GM12878 (cell line): ENCODE results near the gene SLCO2A1. TPM values are rescaled to one million over a fixed set of nuclear protein-coding genes. Genes with fewer than 3 reads are reported as not detected.

ENCODE experiments used
- ATAC-seq: fragments of 200-7000 bp; cut with Tn5 transposase; 3 replicates; pipeline ENCODE4 v1.9.1; 2020; ENCODE audit warnings: mild to moderate bottlenecking, moderate library complexity
- BruUV-seq: library from RNA; stranded (reverse); fragments of 400-500 nt; replicated peaks from 2 replicates; lab custom pipeline; 2021; lab: Mats Ljungman, UMichigan
- CTCF ChIA-PET: fragments of 300-600 bp; sonication (Branson Sonifier 250); formaldehyde crosslinking; extraction: SDS; loops from one replicate; lab custom pipeline; 2021; ENCODE audit warnings: inconsistent platforms; lab: Yijun Ruan, JAX
- POLR2A ChIA-PET: fragments of 350-600 bp; formaldehyde crosslinking; extraction: SDS; loops from one replicate; lab custom pipeline; 2021; ENCODE audit warnings: inconsistent platforms; lab: Charles Lee
- RAD21 ChIA-PET: fragments of 300-600 bp; sonication (Branson Sonifier 250); formaldehyde crosslinking; loops from one replicate; lab custom pipeline; 2023; ENCODE audit warnings: antibody characterized with exemption; ENCODE audit not compliant: unreplicated experiment; lab: Charles Lee
- SMC1A ChIA-PET: fragments of 300-600 bp; sonication (Branson Sonifier 250); formaldehyde crosslinking; loops from one replicate; lab custom pipeline; 2023; ENCODE audit not compliant: unreplicated experiment, uncharacterized antibody; lab: Charles Lee
- DNase-seq: peaks from one replicate; pipeline ENCODE4 v3.0.0-alpha.2; 2011; ENCODE audit warnings: low read depth, low spot score
- FAIRE-seq: peaks from 3 replicates; lab custom pipeline; 2011; peaks lifted over from hg19 to GRCh38; lab: Jason Lieb, UNC
- H2AFZ ChIP-seq: 2 replicates; pipeline ENCODE4 v1.6.0; 2011; ENCODE audit warnings: low read depth, low read length, control low read depth; ENCODE audit not compliant: control insufficient read depth
- H3K27ac ChIP-seq: 2 replicates; pipeline ENCODE4 v1.5.1; 2011; ENCODE audit warnings: control low read depth; ENCODE audit not compliant: control insufficient read depth, insufficient read depth
- H3K27me3 ChIP-seq, 2 experiments: replicated peaks in 1 of 2; 2 replicates each; pipeline versions ENCODE4 v1.6.0 to v1.6.1; 2011; ENCODE audit warnings: low read length in 1 of 2; ENCODE audit not compliant: control insufficient read depth in 2 of 2, insufficient read depth in 2 of 2
- H3K36me3 ChIP-seq, 2 experiments: 2 replicates each; pipeline ENCODE4 v1.5.1; 2011; ENCODE audit warnings: low read length in 1 of 2; ENCODE audit not compliant: control insufficient read depth in 2 of 2, insufficient read depth in 2 of 2
- H3K4me1 ChIP-seq: 2 replicates; pipeline ENCODE4 v1.6.1; 2011; ENCODE audit warnings: mild to moderate bottlenecking, low read length, moderate library complexity, mixed read lengths; ENCODE audit not compliant: control insufficient read depth, insufficient read depth
- H3K4me2 ChIP-seq: 2 replicates; pipeline ENCODE4 v1.6.0; 2011; ENCODE audit warnings: control low read depth; ENCODE audit not compliant: control insufficient read depth, insufficient read depth
- H3K4me3 ChIP-seq: fragments of 200-600 bp; sonication (generic); 2 replicates; pipeline ENCODE4 v1.5.1; 2016
- H3K79me2 ChIP-seq: 2 replicates; pipeline ENCODE4 v1.6.0; 2011; ENCODE audit warnings: low read length; ENCODE audit not compliant: control insufficient read depth, insufficient read depth
- H3K9ac ChIP-seq: 2 replicates; pipeline ENCODE4 v1.8.0; 2011; ENCODE audit warnings: low read length, control low read depth, mixed read lengths; ENCODE audit not compliant: control insufficient read depth, insufficient read depth
- H3K9me3 ChIP-seq: replicated peaks from 3 replicates; pipeline ENCODE4 v1.5.1; 2011; ENCODE audit warnings: mild to moderate bottlenecking, low read length; ENCODE audit not compliant: control insufficient read depth, insufficient read depth
- H4K20me1 ChIP-seq: 2 replicates; pipeline ENCODE4 v1.6.0; 2011; ENCODE audit not compliant: control insufficient read depth, insufficient read depth
- BRCA1 ChIP-seq: IDR thresholded peaks from 2 replicates; pipeline ENCODE4 v1.6.1; 2011; ENCODE audit warnings: low read depth, low read length, improper control_type of control experiment
- CBX3 ChIP-seq: fragments of 200-600 bp; sonication (generic); IDR thresholded peaks from 2 replicates; pipeline ENCODE4 v1.6.1; 2016; ENCODE audit warnings: low read depth, borderline replicate concordance
- CEBPB ChIP-seq, 2 experiments: fragments of 150-350 bp in 1 of 2; IDR thresholded peaks; 2 replicates each; pipeline ENCODE4 v1.6.1; 2012 to 2014; ENCODE audit warnings: low read depth in 2 of 2, low read length in 2 of 2, borderline replicate concordance in 1 of 2, inconsistent platforms in 1 of 2
- CREM ChIP-seq: IDR thresholded peaks from 2 replicates; pipeline ENCODE4 v1.6.1; 2014; ENCODE audit warnings: antibody characterized with exemption, low read depth
- FOS ChIP-seq: IDR thresholded peaks from 3 replicates; pipeline ENCODE4 v1.6.1; 2011; ENCODE audit warnings: borderline replicate concordance; ENCODE audit not compliant: insufficient read length; ENCODE audit errors: extremely low read depth
- IKZF2 ChIP-seq, 2 experiments: fragments of 450-650 bp; IDR thresholded peaks; 2 replicates each; pipeline ENCODE4 v1.6.1; 2017; ENCODE audit warnings: mild to moderate bottlenecking in 2 of 2, moderate library complexity in 2 of 2
- MTA2 ChIP-seq: fragments of 450-650 bp; IDR thresholded peaks from 2 replicates; pipeline ENCODE4 v1.6.1; 2016; ENCODE audit warnings: low read depth, mild to moderate bottlenecking, moderate library complexity
- NR2F1 ChIP-seq: fragments of 450-650 bp; conservative IDR thresholded peaks from 2 replicates; pipeline ENCODE4 v1.6.1; 2017; ENCODE audit warnings: mild to moderate bottlenecking
- SIN3A ChIP-seq: IDR thresholded peaks from 2 replicates; pipeline ENCODE4 v1.6.1; 2012; ENCODE audit warnings: low read depth, low read length, improper control_type of control experiment
- SIX5 ChIP-seq: IDR thresholded peaks from 2 replicates; pipeline ENCODE4 v1.6.1; 2011; ENCODE audit warnings: mild to moderate bottlenecking, low read depth, low read length, moderate library complexity; ENCODE audit not compliant: severe bottlenecking
- SMAD1 ChIP-seq: fragments of 450-650 bp; IDR thresholded peaks from 2 replicates; pipeline ENCODE4 v1.6.1; 2018; ENCODE audit warnings: mild to moderate bottlenecking, low read depth; ENCODE audit not compliant: partially characterized antibody
- SREBF2 ChIP-seq: IDR thresholded peaks from 2 replicates; pipeline ENCODE4 v1.6.1; 2012; ENCODE audit warnings: mild to moderate bottlenecking, low read length
- STAT3 ChIP-seq: IDR thresholded peaks from 2 replicates; pipeline ENCODE4 v1.6.1; 2011; ENCODE audit warnings: low read depth, low read length, improper control_type of control experiment
- TAF1 ChIP-seq: IDR thresholded peaks from 2 replicates; pipeline ENCODE4 v1.6.1; 2011; ENCODE audit warnings: mild to moderate bottlenecking, low read depth, low read length, borderline replicate concordance
- TCF7 ChIP-seq: IDR thresholded peaks from 2 replicates; pipeline ENCODE4 v1.6.1; 2014; ENCODE audit warnings: antibody characterized with exemption, borderline replicate concordance
- ZBTB40 ChIP-seq: fragments of 450-650 bp; IDR thresholded peaks from 2 replicates; pipeline ENCODE4 v1.6.1; 2016; ENCODE audit warnings: mild to moderate bottlenecking, moderate library complexity, borderline replicate concordance
- WGBS: methylation state at CpG from one replicate; pipeline ENCODE4 v1.1.6; 2016; ENCODE audit warnings: low lambda C conversion rate; ENCODE audit not compliant: insufficient replicate concordance, insufficient coverage; ENCODE audit errors: missing lambda C conversion rate; 5-methylcytosine and 5-hydroxymethylcytosine counted together
- in situ Hi-C: fragments of 300-500 bp; cut with MboI; formaldehyde crosslinking; loops from 9 replicates; pipeline ENCODE4 v1.14.3; 2018; ENCODE audit warnings: mixed read lengths
- intact Hi-C: fragments of 100-400 bp; cut with micrococcal nuclease; formaldehyde crosslinking; loops from one replicate; pipeline ENCODE4 v1.14.2; 2022; ENCODE audit not compliant: unreplicated experiment
- polyA plus RNA-seq, 11 experiments: library from polyadenylated mRNA; depleted of rRNA in 4 of 11; unstranded in 6 of 11; stranded (reverse) in 5 of 11; fragments of >200 nt; fragmentation: Nextera tagmentation in 4 of 11; fragmentation: Illumina TruSeq in 1 of 11; extraction: Ambion mirVana in 4 of 11; extraction: Trizol in 1 of 11; gene quantifications; 1 replicate in 1 of 11; 2 replicates in 10 of 11; pipeline versions ENCODE4 v1.2.1 to v1.2.3, GENCODE V29; 2011 to 2016; ENCODE audit warnings: inconsistent platforms in 2 of 11, missing spikeins in 2 of 11, low read depth in 1 of 11
- total RNA-seq, 4 experiments: library from RNA; depleted of rRNA in 3 of 4; stranded (reverse); fragments of >200 nt in 3 of 4; fragmentation: Illumina TruSeq in 1 of 4; extraction: Trizol in 1 of 4; gene quantifications; 2 replicates each; pipeline versions ENCODE4 v1.2.1 to v1.2.3, GENCODE V29; 2013 to 2021

SLCO2A1 gene
- total and polyA plus RNA-seq, 10 of the 15 experiments (the other 5 are each of a cell fraction or from before 2014, with no cell fraction given), result 0.05 TPM; not detected in 9

GRCh38 chr3:133940536-133940935 is 89.2 kb downstream of the SLCO2A1 start:
- intact Hi-C loops (no loop called here), in situ Hi-C loops (no loop called here)
- DNase-seq, result no peak
- ChIA-PET CTCF (no interaction called here), POLR2A (no interaction called here), SMC1A (no interaction called here), RAD21 (no interaction called here)
- Histone ChIP-seq H3K9me3 (no peaks in the 10 kb centered on the region), H3K27me3 (no peaks in the 10 kb centered on the region; a peak in 1 of 4 replicates), H3K4me1 (no peaks in the 10 kb centered on the region), H3K27ac (no peak overlapping the region), H4K20me1 (no peaks in the 10 kb centered on the region), H3K79me2 (no peaks in the 10 kb centered on the region), H3K4me2 (no peak overlapping the region), H3K36me3 (no peaks in the 10 kb centered on the region), H3K9ac (no peak overlapping the region), H2AFZ (no peak overlapping the region), H3K4me3 (no peak overlapping the region)
- no peak for FAIRE-seq
- no TSS peak for BruUV-seq
- TF ChIP-seq SIX5 (no peak), BRCA1 (no peak), TAF1 (no peak), NR2F1 (no peak), SMAD1 (no peak), CEBPB (IDR thresholded peaks at IDR 0.05; ENCODE audit: borderline replicate concordance in 1 of 2, low read depth in 2 of 2, low read length in 2 of 2) (no peak), FOS (no peak), SREBF2 (no peak)
- WGBS, result 55% methylated on average over 10 of the region's 10 CpGs
- no peak for ATAC-seq

- Histone ChIP-seq H4K20me1 (no peaks in the 10 kb centered on the region), H3K9me3 (no peaks in the 10 kb centered on the region), H3K79me2 (no peaks in the 10 kb centered on the region), H3K36me3 (no peaks in the 10 kb centered on the region), H3K27me3 (no peaks in the 10 kb centered on the region; a peak in 1 of 4 replicates), H3K4me2 (no peak overlapping the region), H3K9ac (no peak overlapping the region), H3K27ac (no peak overlapping the region), H3K4me1 (no peaks in the 10 kb centered on the region), H2AFZ (no peak overlapping the region), H3K4me3 (no peak overlapping the region)
- ChIA-PET SMC1A (no interaction called here), RAD21 (no interaction called here), CTCF (interaction anchor here (0.5 kb wide), 1 partner anchor 238 kb away, joined by 6 read pairs; no protein-coding TSS in a partner anchor), POLR2A (no interaction called here)
- no peak for DNase-seq
- 7% methylated on average over 1 of the region's 1 CpG for WGBS
- no peak for FAIRE-seq
- no TSS peak for BruUV-seq
- no peak for ATAC-seq
- intact Hi-C loops, result no loop called here
- in situ Hi-C loops, result loop anchor here (10.0 kb wide), 2 partner anchors 275 to 1205 kb away; no protein-coding TSS in a partner anchor
- TF ChIP-seq CBX3 (no peak), TCF7 (no peak), MTA2 (no peak), SIN3A (no peak), STAT3 (no peak), IKZF2 (IDR thresholded peaks at IDR 0.05) (no peak), CREM (no peak), ZBTB40 (no peak)
Measured at GRCh38 chr3:133939463-133939835, 90.3 kb downstream of the SLCO2A1 start.
